HCT116 (cell line): ENCODE data around the gene SUSD2. TPM values are rescaled to one million over a fixed set of nuclear protein-coding genes. Genes with fewer than 3 reads are reported as not detected.

Experiments
- ATAC-seq: fragments of 200-7000 bp; cut with Tn5 transposase; 2 replicates; pipeline ENCODE4 v1.9.1; 2020; ENCODE audit warnings: mild to moderate bottlenecking, moderate library complexity
- BruUV-seq: library from RNA; stranded (reverse); fragments of 400-500 nt; replicated peaks from 2 replicates; lab custom pipeline; 2021; lab: Mats Ljungman, UMichigan
- CTCF ChIA-PET: fragments of 300-600 bp; sonication (Branson Sonifier 250); formaldehyde crosslinking; loops from one replicate; lab custom pipeline; 2021; ENCODE audit warnings: antibody characterized with exemption; lab: Charles Lee
- POLR2A ChIA-PET: fragments of 300-600, 350-600 bp; sonication (Branson Sonifier 250); formaldehyde crosslinking; loops from one replicate; lab custom pipeline; 2021; ENCODE audit warnings: antibody characterized with exemption; lab: Charles Lee
- RAD21 ChIA-PET, 2 experiments: fragments of 300-600 bp; sonication (Branson Sonifier 250); formaldehyde crosslinking; loops; one replicate each; lab custom pipeline; 2023; ENCODE audit warnings: low total read pairs in 2 of 2; ENCODE audit not compliant: uncharacterized antibody in 2 of 2, unreplicated experiment in 2 of 2, low non-redundant PET in 1 of 2; lab: Charles Lee
- DNase-seq: peaks from one replicate; pipeline ENCODE4 v3.0.0-alpha.2; 2010; ENCODE audit warnings: low read depth, low spot score
- H2AFZ ChIP-seq: fragments of 200-600 bp; shearing (Covaris generic), sonication (generic); 2 replicates; pipeline ENCODE4 v1.6.1; 2017; ENCODE audit warnings: low read depth, mixed run types, mixed read lengths, antibody characterized with exemption, low read length; ENCODE audit not compliant: poor library complexity, severe bottlenecking
- H3K27ac ChIP-seq: 2 replicates; pipeline ENCODE4 v1.5.1; 2012; ENCODE audit warnings: low read depth, low read length
- H3K27me3 ChIP-seq: fragments of 200-600 bp; sonication (generic); 2 replicates; pipeline ENCODE4 v1.6.1; 2016; ENCODE audit warnings: mixed run types, low read length, mixed read lengths; ENCODE audit not compliant: insufficient read depth
- H3K36me3 ChIP-seq, 2 experiments: fragments of 200-500 bp in 1 of 2; fragments of 200-600 bp in 1 of 2; sonication (Bioruptor generic) in 1 of 2; sonication (generic) in 1 of 2; 2 replicates each; pipeline versions ENCODE4 v1.5.1 to v1.6.1; 2014 to 2016; ENCODE audit warnings: low read length in 2 of 2, inconsistent platforms in 1 of 2, mixed read lengths in 1 of 2, mixed run types in 1 of 2; ENCODE audit not compliant: insufficient read depth in 2 of 2, control insufficient read depth in 1 of 2
- H3K4me1 ChIP-seq, 2 experiments: fragments of 200-600 bp in 1 of 2; sonication (generic) in 1 of 2; 2 replicates each; pipeline versions ENCODE4 v1.5.1 to v1.6.1; 2012 to 2017; ENCODE audit warnings: low read length in 2 of 2, inconsistent platforms in 1 of 2, mild to moderate bottlenecking in 1 of 2, mixed read lengths in 1 of 2, mixed run types in 1 of 2, moderate library complexity in 1 of 2; ENCODE audit not compliant: insufficient read depth in 2 of 2, control insufficient read depth in 1 of 2
- H3K4me2 ChIP-seq: fragments of 200-600 bp; sonication (generic); 2 replicates; pipeline ENCODE4 v1.6.1; 2017; ENCODE audit warnings: mixed run types, low read length, mixed read lengths
- H3K4me3 ChIP-seq, 2 experiments: fragments of 200-600 bp in 1 of 2; sonication (generic) in 1 of 2; replicated peaks in 1 of 2; 2 replicates each; pipeline ENCODE4 v1.5.1; 2011 to 2016; ENCODE audit warnings: low read length in 2 of 2, control low read depth in 1 of 2, low read depth in 1 of 2, mild to moderate bottlenecking in 1 of 2, mixed read lengths in 1 of 2, mixed run types in 1 of 2
- H3K79me2 ChIP-seq: fragments of 200-600 bp; sonication (generic); 2 replicates; pipeline ENCODE4 v1.6.1; 2017; ENCODE audit warnings: mild to moderate bottlenecking, mixed run types, low read length, moderate library complexity, mixed read lengths; ENCODE audit not compliant: insufficient read depth
- H3K9ac ChIP-seq: fragments of 200-600 bp; sonication (generic); 2 replicates; pipeline ENCODE4 v1.6.1; 2016; ENCODE audit warnings: low read length, mixed read lengths
- H3K9me2 ChIP-seq: fragments of 200-600 bp; sonication (generic), shearing (Covaris generic); 2 replicates; pipeline ENCODE4 v1.6.1; 2017; ENCODE audit warnings: mixed run types, mild to moderate bottlenecking, moderate library complexity; ENCODE audit not compliant: insufficient read depth
- H3K9me3 ChIP-seq, 2 experiments: fragments of 200-500 bp in 1 of 2; fragments of 200-600 bp in 1 of 2; sonication (Bioruptor generic) in 1 of 2; sonication (generic) in 1 of 2; 2 replicates each; pipeline ENCODE4 v1.6.1; 2014 to 2017; ENCODE audit warnings: low read length in 2 of 2, mixed read lengths in 2 of 2, inconsistent platforms in 1 of 2, low read depth in 1 of 2, mild to moderate bottlenecking in 1 of 2, mixed run types in 1 of 2, moderate library complexity in 1 of 2; ENCODE audit not compliant: control insufficient read depth in 1 of 2, insufficient read depth in 1 of 2
- H4K20me1 ChIP-seq: fragments of 200-600 bp; sonication (generic), shearing (Covaris generic); 2 replicates; pipeline ENCODE4 v1.6.1; 2017; ENCODE audit warnings: mixed run types, mild to moderate bottlenecking, moderate library complexity; ENCODE audit not compliant: insufficient read depth
- ATF3 ChIP-seq: IDR thresholded peaks from 2 replicates; pipeline ENCODE4 v1.6.1; 2012
- CBX3 ChIP-seq: IDR thresholded peaks from 2 replicates; pipeline ENCODE4 v1.6.1; 2012; ENCODE audit warnings: low read depth
- CEBPB ChIP-seq: IDR thresholded peaks from 2 replicates; pipeline ENCODE4 v1.6.1; 2012; ENCODE audit warnings: low read depth
- CTCF ChIP-seq, 3 experiments: fragments of 200-600 bp in 1 of 3; sonication (generic) in 1 of 3; IDR thresholded peaks in 2 of 3; conservative IDR thresholded peaks in 1 of 3; 2 replicates each; pipeline ENCODE4 v1.5.1; 2012 to 2017; ENCODE audit warnings: low read depth in 2 of 3, low read length in 2 of 3, antibody characterized with exemption in 1 of 3, borderline replicate concordance in 1 of 3, control low read depth in 1 of 3, mild to moderate bottlenecking in 1 of 3, mixed read lengths in 1 of 3, mixed run types in 1 of 3, moderate library complexity in 1 of 3; ENCODE audit not compliant: insufficient read depth in 1 of 3
- EGR1 ChIP-seq: IDR thresholded peaks from 2 replicates; pipeline ENCODE4 v1.6.1; 2012; ENCODE audit warnings: low read depth
- JUND ChIP-seq: IDR thresholded peaks from 2 replicates; pipeline ENCODE4 v1.6.1; 2012
- POLR2AphosphoS5 ChIP-seq: IDR thresholded peaks from 2 replicates; pipeline ENCODE4 v1.6.1; 2011; ENCODE audit warnings: mild to moderate bottlenecking, low read depth, low read length, moderate library complexity
- RAD21 ChIP-seq: IDR thresholded peaks from 2 replicates; pipeline ENCODE4 v1.6.1; 2012; ENCODE audit warnings: low read depth, mild to moderate bottlenecking
- SIN3A ChIP-seq: IDR thresholded peaks from 2 replicates; pipeline ENCODE4 v1.6.1; 2012; ENCODE audit warnings: low read depth
- SRF ChIP-seq: IDR thresholded peaks from 2 replicates; pipeline ENCODE4 v1.6.1; 2012; ENCODE audit warnings: low read depth
- TCF7L2 ChIP-seq: IDR thresholded peaks from 2 replicates; pipeline ENCODE4 v1.7.0; 2011; ENCODE audit warnings: borderline replicate concordance, inconsistent platforms; ENCODE audit not compliant: insufficient read depth, insufficient read length; ENCODE audit errors: extremely low read depth
- ZBTB33 ChIP-seq: IDR thresholded peaks from 2 replicates; pipeline ENCODE4 v1.6.1; 2011; ENCODE audit warnings: mild to moderate bottlenecking, low read length, moderate library complexity; ENCODE audit not compliant: insufficient replicate concordance; ENCODE audit errors: extremely low read depth
- ZFX ChIP-seq: fragments of 450-650 bp; IDR thresholded peaks from 2 replicates; pipeline ENCODE4 v1.6.1; 2017
- ZNF274 ChIP-seq: fragments of 200-500 bp; sonication (Bioruptor generic); IDR thresholded peaks from 2 replicates; pipeline ENCODE4 v1.6.1; 2014; ENCODE audit warnings: mild to moderate bottlenecking, low read depth, low read length, inconsistent platforms
- intact Hi-C: fragments of 100-400 bp; cut with micrococcal nuclease; formaldehyde crosslinking; loops from 2 replicates; pipeline ENCODE4 v1.10.0; 2022
- total RNA-seq: library from RNA; stranded (reverse); gene quantifications from one replicate; pipeline ENCODE4 v1.2.1, GENCODE V29; 2021; ENCODE audit not compliant: unreplicated experiment

SUSD2 gene
- total RNA-seq, 1 experiment from 2014 or later: 6.6 TPM

DNA sequence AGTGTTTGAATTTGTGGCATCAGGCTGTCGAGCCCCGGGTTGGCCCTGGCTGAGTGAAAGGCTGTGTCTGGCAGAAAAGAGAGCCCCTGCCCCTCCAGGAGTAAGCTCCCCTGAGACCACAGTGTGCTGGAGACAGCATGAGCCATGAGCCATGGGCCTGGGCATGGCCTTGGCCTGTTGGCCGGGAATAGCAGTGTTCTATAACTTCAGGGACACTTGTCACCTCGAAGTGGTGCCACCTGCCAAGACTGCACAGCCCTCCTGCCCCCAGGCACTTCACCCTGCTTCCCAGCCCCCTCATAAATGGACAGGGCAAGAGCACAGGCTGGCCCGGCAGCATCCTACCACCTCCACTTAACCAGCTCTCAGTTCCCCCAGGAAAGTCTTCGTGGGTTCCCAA, 20.7 kb upstream of the SUSD2 start:
- H3K36me3 ChIP-seq: no peaks in the 10 kb centered on the region
- TF ChIP-seq ZFX: no peak
- TF ChIP-seq ZBTB33: no peak
- TF ChIP-seq CTCF (IDR thresholded peaks at IDR 0.05 in 2 of 3, conservative IDR thresholded peaks at IDR 0.05 in 1 of 3; ENCODE audit: borderline replicate concordance in 1 of 3, insufficient read depth in 1 of 3, low read depth in 2 of 3, low read length in 2 of 3): no peak
- TF ChIP-seq CEBPB: no peak
- no peak for TF ChIP-seq JUND
- no peak for TF ChIP-seq SIN3A
- no peak for TF ChIP-seq POLR2AphosphoS5
- TF ChIP-seq SRF: no peak
- TF ChIP-seq CBX3: no peak
- no peak for TF ChIP-seq TCF7L2
- TF ChIP-seq ATF3: no peak
- no peak for TF ChIP-seq RAD21
- no peak for TF ChIP-seq EGR1
- TF ChIP-seq ZNF274: no peak
- DNase-seq (no peak), ATAC-seq (no peak)
- intact Hi-C loops: no loop called here
- H3K27me3 ChIP-seq: no peaks in the 10 kb centered on the region
- peaks cover 13 to 26% of the 10 kb centered on the region in 2 experiments for H3K4me1 ChIP-seq
- no peak overlapping the region for H2AFZ ChIP-seq
- H3K27ac ChIP-seq: no peak overlapping the region
- H3K9me3 ChIP-seq: no peaks in the 10 kb centered on the region
- no peaks in the 10 kb centered on the region for H3K9me2 ChIP-seq
- no peak overlapping the region for H3K4me2 ChIP-seq
- H3K79me2 ChIP-seq: no peaks in the 10 kb centered on the region
- no peak overlapping the region for H3K9ac ChIP-seq
- POLR2A ChIA-PET: no interaction called here
- RAD21 ChIA-PET: no interaction called here
- BruUV-seq: no TSS peak
- H4K20me1 ChIP-seq: no peaks in the 10 kb centered on the region
- no peak overlapping the region for H3K4me3 ChIP-seq
- CTCF ChIA-PET: interaction anchor here (0.6 kb wide), 1 partner anchor 10 kb away, joined by 3 read pairs; no protein-coding TSS in a partner anchor
